CD14-positive monocyte (primary cell): ENCODE data around the gene PXMP4. TPM values are rescaled to one million over a fixed set of nuclear protein-coding genes. Genes with fewer than 3 reads are reported as not detected.

Source experiments
- DNase-seq, 3 donors: peaks; one replicate each; pipeline ENCODE4 v3.0.0-alpha.2; 2011 to 2022
- H2AFZ ChIP-seq: 2 replicates; pipeline ENCODE4 v1.6.0; 2012; ENCODE audit warnings: mild to moderate bottlenecking, low read depth, low read length, inconsistent platforms; ENCODE audit not compliant: insufficient read depth, poor library complexity, severe bottlenecking
- H3K27ac ChIP-seq, 2 donors: 1 replicate in 1 of 2; 2 replicates in 1 of 2; pipeline ENCODE4 v1.5.1; 2012 to 2013; ENCODE audit warnings: low read length in 2 of 2, control low read depth in 1 of 2, inconsistent platforms in 1 of 2, low read depth in 1 of 2, mild to moderate bottlenecking in 1 of 2
- H3K27me3 ChIP-seq, 2 donors: one replicate each; pipeline versions ENCODE4 v1.6.0 to v1.6.1; 2011 to 2013; ENCODE audit warnings: low read length in 2 of 2; ENCODE audit not compliant: control insufficient read depth in 2 of 2, insufficient read depth in 2 of 2
- H3K36me3 ChIP-seq, 2 donors: replicated peaks in 1 of 2; 1 replicate in 1 of 2; 2 replicates in 1 of 2; pipeline versions ENCODE4 v1.5.1 to v1.6.1; 2012 to 2013; ENCODE audit warnings: low read length in 2 of 2, control low read depth in 1 of 2, inconsistent platforms in 1 of 2, mild to moderate bottlenecking in 1 of 2; ENCODE audit not compliant: insufficient read depth in 2 of 2, control insufficient read depth in 1 of 2
- H3K4me1 ChIP-seq, 2 donors: 1 replicate in 1 of 2; 2 replicates in 1 of 2; pipeline versions ENCODE4 v1.5.1 to v1.6.1; 2012 to 2013; ENCODE audit warnings: low read length in 2 of 2, control low read depth in 1 of 2, inconsistent platforms in 1 of 2, mild to moderate bottlenecking in 1 of 2, moderate library complexity in 1 of 2; ENCODE audit not compliant: insufficient read depth in 2 of 2, control insufficient read depth in 1 of 2
- H3K4me2 ChIP-seq: replicated peaks from 2 replicates; pipeline ENCODE3; 2012; ENCODE audit warnings: low read length, moderate library complexity, mild to moderate bottlenecking; ENCODE audit not compliant: poor library complexity, severe bottlenecking; ENCODE audit errors: extremely low read depth
- H3K4me3 ChIP-seq, 3 experiments: fragments of 200-600 bp in 1 of 3; sonication (generic) in 1 of 3; replicated peaks in 1 of 3; 1 replicate in 2 of 3; 2 replicates in 1 of 3; pipeline ENCODE4 v1.5.1; 2011 to 2013; ENCODE audit warnings: low read length in 3 of 3, mild to moderate bottlenecking in 3 of 3, control low read depth in 2 of 3, low read depth in 2 of 3, inconsistent platforms in 1 of 3, moderate library complexity in 1 of 3
- H3K79me2 ChIP-seq: 2 replicates; pipeline ENCODE4 v1.6.0; 2012; ENCODE audit warnings: mild to moderate bottlenecking, control low read depth, inconsistent platforms, low read length, moderate library complexity; ENCODE audit not compliant: insufficient read depth
- H3K9ac ChIP-seq: 2 replicates; pipeline ENCODE4 v1.6.0; 2017; ENCODE audit warnings: low read length, mild to moderate bottlenecking; ENCODE audit not compliant: insufficient read depth, poor library complexity, severe bottlenecking
- H3K9me3 ChIP-seq, 2 donors: replicated peaks in 1 of 2; 1 replicate in 1 of 2; 2 replicates in 1 of 2; pipeline versions ENCODE4 v1.5.1 to v1.6.1; 2012 to 2013; ENCODE audit warnings: low read length in 2 of 2, control low read depth in 1 of 2; ENCODE audit not compliant: control insufficient read depth in 1 of 2, insufficient read depth in 1 of 2
- H4K20me1 ChIP-seq: 2 replicates; pipeline ENCODE4 v1.6.0; 2012; ENCODE audit warnings: mild to moderate bottlenecking, low read length, control low read depth, moderate library complexity; ENCODE audit not compliant: insufficient read depth
- H3K27ac Mint-ChIP-seq, 7 donors: one replicate each; pipeline ENCODE4 v1.8.0; 2020; ENCODE audit warnings: mild to moderate bottlenecking in 7 of 7, mixed read lengths in 7 of 7, moderate library complexity in 6 of 7, inconsistent platforms in 2 of 7
- H3K27me3 Mint-ChIP-seq, 3 donors: one replicate each; pipeline ENCODE4 v1.8.0; 2021 to 2022; ENCODE audit warnings: low read depth in 3 of 3, mild to moderate bottlenecking in 3 of 3, mixed read lengths in 3 of 3, moderate library complexity in 3 of 3, inconsistent platforms in 1 of 3
- H3K36me3 Mint-ChIP-seq, 2 donors: one replicate each; pipeline ENCODE4 v1.8.0; 2020; ENCODE audit warnings: mixed read lengths in 2 of 2, inconsistent platforms in 1 of 2, mild to moderate bottlenecking in 1 of 2
- H3K4me1 Mint-ChIP-seq: one replicate; pipeline ENCODE4 v1.8.0; 2020; ENCODE audit warnings: mild to moderate bottlenecking, mixed read lengths
- H3K4me3 Mint-ChIP-seq, 2 donors: one replicate each; pipeline ENCODE4 v1.8.0; 2020; ENCODE audit warnings: mild to moderate bottlenecking in 2 of 2, mixed read lengths in 2 of 2, moderate library complexity in 1 of 2
- H3K9me3 Mint-ChIP-seq, 7 donors: one replicate each; pipeline ENCODE4 v1.8.0; 2020 to 2022; ENCODE audit warnings: mixed read lengths in 7 of 7, mild to moderate bottlenecking in 6 of 7, moderate library complexity in 6 of 7, inconsistent platforms in 2 of 7
- CTCF ChIP-seq: fragments of 200-600 bp; IDR thresholded peaks from one replicate; pipeline ENCODE4 v1.8.0; 2022; ENCODE audit warnings: antibody characterized with exemption, mild to moderate bottlenecking
- WGBS: methylation state at CpG from one replicate; pipeline ENCODE4 v1.1.5; 2013; ENCODE audit warnings: missing lambda C conversion rate; ENCODE audit not compliant: insufficient coverage; 5-methylcytosine and 5-hydroxymethylcytosine counted together
- intact Hi-C, 2 donors: fragments of 100-400 bp; cut with micrococcal nuclease; formaldehyde crosslinking; loops; one replicate each; pipeline versions ENCODE4 v1.15.0 to v1.15.1; 2023
- polyA plus RNA-seq, 3 donors: library from polyadenylated mRNA; depleted of rRNA in 1 of 3; unstranded in 2 of 3; stranded (reverse) in 1 of 3; fragments of 300-500 nt in 2 of 3; fragments of >200 nt in 1 of 3; fragmentation: Illumina TruSeq in 2 of 3; gene quantifications; 1 replicate in 2 of 3; 2 replicates in 1 of 3; pipeline ENCODE4 v1.2.3, GENCODE V29; 2012 to 2021

Gene PXMP4
- polyA plus RNA-seq, 3 donors: 4.9 to 11.4 (median 9.0) TPM

GRCh38 chr20:33689973-33690372 is 30.1 kb downstream of the PXMP4 start:
- peak in 2 of 3 donors; percentile 16 to 27 for DNase-seq
- peak overlapping the region in 1 of 3 experiments; percentile 38 for H3K4me3 ChIP-seq
- peak overlapping the region; percentile 47 to 76 for H3K4me3 Mint-ChIP-seq

GRCh38 chr20:33689493-33689892 is 30.6 kb downstream of the PXMP4 start:
- Mint-ChIP-seq H3K4me1 (peaks cover 47% of the 10 kb centered on the region), H3K36me3 (no peaks in the 10 kb centered on the region), H3K4me3 (no peak overlapping the region), H3K9me3 (no peaks in the 10 kb centered on the region), H3K27ac (no peak overlapping the region), H3K27me3 (no peaks in the 10 kb centered on the region)
- Histone ChIP-seq H3K4me2 (no peak overlapping the region), H3K9me3 (no peaks in the 10 kb centered on the region), H2AFZ (no peak overlapping the region), H3K9ac (no peak overlapping the region), H3K4me1 (peaks cover 29 to 45% of the 10 kb centered on the region in 2 donors), H3K79me2 (peaks cover 12% of the 10 kb centered on the region), H3K27me3 (no peaks in the 10 kb centered on the region), H4K20me1 (no peaks in the 10 kb centered on the region), H3K36me3 (no peaks in the 10 kb centered on the region), H3K4me3 (no peak overlapping the region), H3K27ac (no peak overlapping the region)
- no peak for DNase-seq
- no peak for TF ChIP-seq CTCF
- no CpG with 5 or more reads among the region's 1 CpG for WGBS
- intact Hi-C loops: loop anchor here (5.0 to 10.0 kb wide), 2 partner anchors 33 to 45 kb away; partner anchors contain the start of genes PXMP4 (in 1 of the 2) and ZNF341 (in 1 of the 2)

More at GRCh38 chr20:33689973-33690372, 30.1 kb downstream of the PXMP4 start:
- Mint-ChIP-seq H3K9me3 (no peaks in the 10 kb centered on the region), H3K27me3 (no peaks in the 10 kb centered on the region), H3K36me3 (no peaks in the 10 kb centered on the region), H3K4me1 (peaks cover 42% of the 10 kb centered on the region), H3K27ac (peak overlapping the region in 4 of 7 donors; percentile 21 to 68 (median 37))
- no peaks in the 10 kb centered on the region for H4K20me1 ChIP-seq
- no peak overlapping the region for H3K9ac ChIP-seq
- peak overlapping the region; percentile 48 for H3K4me2 ChIP-seq
- no peaks in the 10 kb centered on the region for H3K36me3 ChIP-seq
- H3K27ac ChIP-seq: no peak overlapping the region
- peaks cover 25 to 40% of the 10 kb centered on the region in 2 donors for H3K4me1 ChIP-seq
- peaks cover 8% of the 10 kb centered on the region for H3K79me2 ChIP-seq
- intact Hi-C loops: loop anchor here (5.0 to 10.0 kb wide), 2 partner anchors 32 to 45 kb away; partner anchors contain the start of genes PXMP4 (in 1 of the 2) and ZNF341 (in 1 of the 2)
- 0% methylated on average over 1 of the region's 4 CpGs for WGBS
- no peak for TF ChIP-seq CTCF
- H3K27me3 ChIP-seq: no peaks in the 10 kb centered on the region
- H3K9me3 ChIP-seq: no peaks in the 10 kb centered on the region
- H2AFZ ChIP-seq: peak overlapping the region; percentile 48
